Endodermal cell (in vitro differentiated cells): ENCODE measurements around the gene PM20D1. TPM values are rescaled to one million over a fixed set of nuclear protein-coding genes. Genes with fewer than 3 reads are reported as not detected.
"Not testable (repeated sequence)": the region's sequence is repeated elsewhere in the genome, so short reads cannot be mapped to it uniquely, and the experiment has no call there.

ENCODE experiments used
- DNase-seq: peaks from one replicate; pipeline ENCODE4 v3.0.0-alpha.2; 2017
- H3K27ac ChIP-seq: 2 replicates; pipeline ENCODE4 v1.5.1; 2013; ENCODE audit warnings: mild to moderate bottlenecking, low read depth, low read length, moderate library complexity
- H3K27me3 ChIP-seq: 2 replicates; pipeline ENCODE4 v1.6.1; 2013; ENCODE audit warnings: mild to moderate bottlenecking, low read length, moderate library complexity; ENCODE audit not compliant: insufficient read depth, control insufficient read depth, poor library complexity, severe bottlenecking
- H3K36me3 ChIP-seq: 2 replicates; pipeline ENCODE4 v1.7.0; 2013; ENCODE audit warnings: mild to moderate bottlenecking, low read length, moderate library complexity; ENCODE audit not compliant: control insufficient read depth, insufficient read depth
- H3K4me1 ChIP-seq: one replicate; pipeline ENCODE4 v1.7.0; 2013; ENCODE audit warnings: low read length; ENCODE audit not compliant: control insufficient read depth, insufficient read depth
- H3K4me3 ChIP-seq: 2 replicates; pipeline ENCODE4 v1.5.1; 2013; ENCODE audit warnings: mild to moderate bottlenecking, low read length, moderate library complexity
- H3K9ac ChIP-seq: 2 replicates; pipeline ENCODE4 v1.6.1; 2013; ENCODE audit warnings: mild to moderate bottlenecking, low read length, moderate library complexity; ENCODE audit not compliant: poor library complexity, severe bottlenecking; ENCODE audit errors: extremely low read depth
- H3K9me3 ChIP-seq: 2 replicates; pipeline ENCODE4 v1.6.1; 2013; ENCODE audit warnings: mild to moderate bottlenecking, low read length, moderate library complexity; ENCODE audit not compliant: control insufficient read depth
- H3K27ac Mint-ChIP-seq: 2 replicates; pipeline ENCODE4 v1.8.0; 2020; ENCODE audit warnings: mixed read lengths
- H3K27me3 Mint-ChIP-seq: 2 replicates; pipeline ENCODE4 v1.8.0; 2021; ENCODE audit warnings: mild to moderate bottlenecking, mixed read lengths; ENCODE audit not compliant: insufficient read depth
- H3K36me3 Mint-ChIP-seq: 2 replicates; pipeline ENCODE4 v1.8.0; 2020; ENCODE audit warnings: low read depth, mixed read lengths
- H3K4me1 Mint-ChIP-seq: 2 replicates; pipeline ENCODE4 v1.8.0; 2020; ENCODE audit warnings: mixed read lengths
- H3K4me3 Mint-ChIP-seq: 2 replicates; pipeline ENCODE4 v1.8.0; 2020; ENCODE audit warnings: mild to moderate bottlenecking, moderate library complexity, mixed read lengths
- H3K9me3 Mint-ChIP-seq: 2 replicates; pipeline ENCODE4 v1.8.0; 2020; ENCODE audit warnings: mild to moderate bottlenecking, mixed read lengths
- CTCF ChIP-seq: fragments of 200-600 bp; sonication (generic); conservative IDR thresholded peaks from 2 replicates; pipeline ENCODE4 v1.5.0; 2021; ENCODE audit warnings: antibody characterized with exemption, mild to moderate bottlenecking
- WGBS, 2 experiments: methylation state at CpG; one replicate each; pipeline versions ENCODE4 v1.1.5 to v1.1.7; 2013; ENCODE audit warnings: missing lambda C conversion rate in 2 of 2, mixed read lengths in 1 of 2; ENCODE audit not compliant: insufficient coverage in 1 of 2, insufficient read length in 1 of 2; 5-methylcytosine and 5-hydroxymethylcytosine counted together
- total RNA-seq, 2 donors: library from RNA; stranded (reverse); fragmentation: NEBNext Ultra II Directional in 1 of 2; extraction: Animal tissue kit (Norgen Biotek cat#: 25700) in 1 of 2; gene quantifications; 2 replicates in 1 of 2; 3 replicates in 1 of 2; pipeline ENCODE4 v1.2.1, GENCODE V29; 2021

Gene PM20D1
- total RNA-seq, 2 donors from 2014 or later, result not detected

- Mint-ChIP-seq H3K27me3 (no peaks in the 10 kb centered on the region), H3K36me3 (peaks cover 2% of the 10 kb centered on the region), H3K9me3 (peaks cover 2% of the 10 kb centered on the region), H3K4me1 (peaks cover 4% of the 10 kb centered on the region), H3K4me3 (no peak overlapping the region), H3K27ac (peak overlapping the region; percentile 52)
- Histone ChIP-seq H3K4me3 (no peak overlapping the region), H3K9me3 (peaks cover 43% of the 10 kb centered on the region), H3K9ac (no peak overlapping the region), H3K36me3 (no peaks in the 10 kb centered on the region), H3K27me3 (no peaks in the 10 kb centered on the region), H3K27ac (no peak overlapping the region), H3K4me1 (peaks cover 5% of the 10 kb centered on the region)
- DNase-seq, result no peak
- no peak for TF ChIP-seq CTCF
- WGBS, 2 experiments, result 84 to 100% methylated on average over 1 to 2 of the region's 2 CpGs
These were observed 20.3 kb upstream of the PM20D1 start for GRCh38 chr1:205870236-205870635.

- Histone ChIP-seq H3K9me3 (peaks cover 69% of the 10 kb centered on the region), H3K36me3 (peaks cover 11% of the 10 kb centered on the region), H3K9ac (no peak overlapping the region), H3K4me1 (no peaks in the 10 kb centered on the region), H3K4me3 (no peak overlapping the region), H3K27me3 (no peaks in the 10 kb centered on the region), H3K27ac (no peak overlapping the region)
- no peaks in the 10 kb centered on the region for H3K27me3 Mint-ChIP-seq
- WGBS, 2 experiments, result 95 to 100% methylated on average over 1 to 2 of the region's 2 CpGs
- H3K4me3 Mint-ChIP-seq, result no peak overlapping the region
- DNase-seq, result no peak
- no peak for TF ChIP-seq CTCF
- H3K9me3 Mint-ChIP-seq, result peaks cover 51% of the 10 kb centered on the region
- H3K4me1 Mint-ChIP-seq, result peaks cover 8% of the 10 kb centered on the region
- peaks cover 51% of the 10 kb centered on the region for H3K36me3 Mint-ChIP-seq
- H3K27ac Mint-ChIP-seq, result no peak overlapping the region
These were observed 11.6 kb upstream of the PM20D1 start for GRCh38 chr1:205861540-205861939.

- no peak for DNase-seq
- no peaks in the 10 kb centered on the region for H3K4me1 ChIP-seq
- Mint-ChIP-seq H3K4me3 (no peak overlapping the region), H3K4me1 (no peaks in the 10 kb centered on the region), H3K27ac (no peak overlapping the region), H3K27me3 (no peaks in the 10 kb centered on the region), H3K9me3 (peaks cover 66% of the 10 kb centered on the region), H3K36me3 (peaks cover 59% of the 10 kb centered on the region)
- no peak overlapping the region for H3K4me3 ChIP-seq
- no peak for TF ChIP-seq CTCF
- no peak overlapping the region for H3K9ac ChIP-seq
- WGBS, 2 experiments, result 87% methylated on average over 3 to 6 of the region's 6 CpGs
- H3K36me3 ChIP-seq, result peaks cover 11% of the 10 kb centered on the region
- peaks cover 57% of the 10 kb centered on the region for H3K9me3 ChIP-seq
- H3K27ac ChIP-seq, result no peak overlapping the region
- no peaks in the 10 kb centered on the region for H3K27me3 ChIP-seq
These were observed 8.4 kb upstream of the PM20D1 start for GRCh38 chr1:205858141-205858961.

GRCh38 chr1:205857501-205857900, 7.6 kb upstream of the PM20D1 start:
- H3K4me1 Mint-ChIP-seq, H3K9ac ChIP-seq, H3K4me1 ChIP-seq, H3K27me3 Mint-ChIP-seq, H3K27ac Mint-ChIP-seq, H3K36me3 ChIP-seq, H3K4me3 ChIP-seq, H3K27ac ChIP-seq, H3K27me3 ChIP-seq, DNase-seq, H3K4me3 Mint-ChIP-seq: not testable (repeated sequence)
- H3K9me3 ChIP-seq, result peaks cover 54% of the 10 kb centered on the region
- WGBS, 2 experiments, result 94 to 100% methylated on average over 2 of the region's 2 CpGs
- Mint-ChIP-seq H3K36me3 (peaks cover 54% of the 10 kb centered on the region), H3K9me3 (peaks cover 62% of the 10 kb centered on the region)
